ENCODE data around the gene OR52N2. TPM values are rescaled to one million over a fixed set of nuclear protein-coding genes. Genes with fewer than 3 reads are reported as not detected.

The OR52N2 gene
- total RNA-seq, 2 experiments from 2014 or later = not detected

- no peak for DNase-seq
- Mint-ChIP-seq H3K9me3 (ENCODE audit: insufficient read depth) (no peaks in the 10 kb centered on the region), H3K27me3 (ENCODE audit: low read depth) (peaks cover 7% of the 10 kb centered on the region), H3K36me3 (ENCODE audit: low read depth) (no peaks in the 10 kb centered on the region), H3K4me3 (no peak overlapping the region), H3K4me1 (ENCODE audit: low read depth) (no peaks in the 10 kb centered on the region), H3K27ac (no peak overlapping the region)
- POLR2A ChIA-PET = no interaction called here
- no peak for ATAC-seq
- CTCF ChIA-PET = no interaction called here
Observed at GRCh38 chr11:5831196-5831829, 22.6 kb downstream of the OR52N2 start.

DNA sequence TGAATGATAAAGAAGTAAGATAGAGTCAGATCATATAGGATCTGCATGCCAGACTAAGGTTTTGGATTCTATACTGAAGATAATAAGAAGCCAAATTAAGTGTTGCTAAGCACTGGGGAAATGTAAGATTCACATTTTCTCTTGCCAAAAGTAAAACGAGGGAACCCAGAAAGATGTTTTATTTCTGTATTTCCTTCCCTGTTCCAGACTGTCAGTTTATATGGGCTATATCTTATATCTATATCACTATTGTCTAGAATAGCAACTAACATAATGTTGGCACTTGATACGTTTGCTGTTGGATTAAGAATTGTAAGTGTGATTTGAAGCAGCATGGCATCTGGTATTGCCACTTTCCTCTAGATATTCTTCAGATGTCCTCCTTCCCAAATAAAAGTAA is 24.7 kb downstream of the OR52N2 start:
- no peaks in the 10 kb centered on the region for H3K36me3 Mint-ChIP-seq (ENCODE audit: low read depth)
- H3K27me3 Mint-ChIP-seq (ENCODE audit: low read depth) = peaks cover 7% of the 10 kb centered on the region
- no peaks in the 10 kb centered on the region for H3K9me3 Mint-ChIP-seq (ENCODE audit: insufficient read depth)
- no peak overlapping the region for H3K27ac Mint-ChIP-seq
- ATAC-seq (no peak), DNase-seq (no peak)
- H3K4me3 Mint-ChIP-seq = no peak overlapping the region
- no peaks in the 10 kb centered on the region for H3K4me1 Mint-ChIP-seq (ENCODE audit: low read depth)
- POLR2A ChIA-PET = no interaction called here
- CTCF ChIA-PET = no interaction called here

DNA sequence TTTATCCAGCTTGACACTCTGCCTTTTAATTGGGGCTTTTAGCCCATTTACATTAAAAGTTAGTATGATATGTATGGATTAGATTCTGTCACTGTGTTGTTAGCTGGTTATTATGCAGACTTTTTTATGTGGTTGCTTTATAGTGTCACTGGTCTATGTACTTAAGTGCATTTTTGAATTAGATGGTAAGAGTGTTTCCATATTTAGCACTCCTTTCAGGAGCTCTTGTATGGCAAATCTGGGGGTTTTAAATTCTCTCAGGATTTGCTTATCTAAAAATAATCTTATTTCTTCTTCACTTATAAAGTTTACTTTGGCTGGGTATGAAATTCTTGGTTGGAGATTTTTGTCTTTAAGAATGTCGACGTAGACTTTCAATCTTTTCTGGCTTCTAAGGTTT is 29.0 kb downstream of the OR52N2 start:
- Mint-ChIP-seq H3K4me3 (no peak overlapping the region), H3K27ac (no peak overlapping the region), H3K27me3 (ENCODE audit: low read depth) (peaks cover 4% of the 10 kb centered on the region), H3K36me3 (ENCODE audit: low read depth) (no peaks in the 10 kb centered on the region), H3K9me3 (ENCODE audit: insufficient read depth) (no peaks in the 10 kb centered on the region), H3K4me1 (ENCODE audit: low read depth) (no peaks in the 10 kb centered on the region)
- ChIA-PET POLR2A (no interaction called here), CTCF (interaction anchor here (0.7 to 1.3 kb wide), 2 partner anchors 110 to 361 kb away, joined by 3 to 4 read pairs; no protein-coding TSS in a partner anchor)
- no peak for ATAC-seq
- DNase-seq = no peak

DNA sequence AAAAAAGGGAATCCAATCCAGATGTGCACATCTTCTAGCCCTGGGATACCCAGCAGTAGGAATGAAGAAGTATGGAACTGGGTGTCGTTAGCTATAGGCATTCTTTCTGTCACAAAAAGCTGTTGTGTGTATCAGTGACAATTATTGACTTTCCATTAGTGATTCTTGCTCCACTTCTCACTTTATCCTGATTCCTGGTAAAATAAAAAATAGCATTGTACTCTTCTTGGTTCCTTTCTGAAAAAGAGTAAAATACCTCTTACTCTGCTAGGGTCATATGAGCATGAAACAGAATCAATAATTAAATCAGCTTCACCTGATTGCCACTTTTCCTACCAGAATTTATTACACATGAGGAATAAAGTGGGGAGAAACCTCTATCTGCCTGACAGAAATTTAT is 33.1 kb downstream of the OR52N2 start, which contains the start of gene OR52E6:
OR52E6 (minus strand) TSS at position 101 of the 400 bp plus-strand sequence; CDS start at position 101, 0 bp downstream.
- no peaks in the 10 kb centered on the region for H3K36me3 Mint-ChIP-seq (ENCODE audit: low read depth)
- no peaks in the 10 kb centered on the region for H3K4me1 Mint-ChIP-seq (ENCODE audit: low read depth)
- no peak for ATAC-seq
- CTCF ChIA-PET = no interaction called here
- no peaks in the 10 kb centered on the region for H3K27me3 Mint-ChIP-seq (ENCODE audit: low read depth)
- DNase-seq = no peak
- H3K4me3 Mint-ChIP-seq = no peak within 1 kb of the TSS
- POLR2A ChIA-PET = no interaction called here
- no peaks in the 10 kb centered on the region for H3K9me3 Mint-ChIP-seq (ENCODE audit: insufficient read depth)
- no peak within 1 kb of the TSS for H3K27ac Mint-ChIP-seq

DNA sequence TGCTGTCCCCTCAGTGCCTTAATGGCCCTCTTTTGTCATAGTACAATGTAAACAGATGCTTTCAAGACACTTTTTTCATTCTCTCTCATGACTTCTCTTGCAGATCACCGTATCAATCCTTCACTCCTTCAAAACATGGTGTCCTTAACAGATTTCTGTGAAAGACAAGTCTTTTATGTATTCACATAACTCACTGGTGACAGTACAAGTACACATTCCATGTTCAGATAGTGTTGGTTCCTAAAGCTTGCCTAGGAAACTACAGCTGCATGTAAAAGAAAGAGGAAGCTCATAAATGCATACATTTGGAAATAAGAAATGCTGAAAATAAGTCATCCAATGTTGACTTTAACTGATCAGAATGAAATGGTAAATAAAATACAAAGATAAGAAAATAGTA is 38.0 kb downstream of the OR52N2 start:
- no peaks in the 10 kb centered on the region for H3K27me3 Mint-ChIP-seq (ENCODE audit: low read depth)
- ChIA-PET POLR2A (no interaction called here), CTCF (no interaction called here)
- DNase-seq (no peak), ATAC-seq (no peak)
- H3K4me1 Mint-ChIP-seq (ENCODE audit: low read depth) = no peaks in the 10 kb centered on the region
- H3K27ac Mint-ChIP-seq = no peak overlapping the region
- no peaks in the 10 kb centered on the region for H3K9me3 Mint-ChIP-seq (ENCODE audit: insufficient read depth)
- no peaks in the 10 kb centered on the region for H3K36me3 Mint-ChIP-seq (ENCODE audit: low read depth)
- no peak overlapping the region for H3K4me3 Mint-ChIP-seq

DNA sequence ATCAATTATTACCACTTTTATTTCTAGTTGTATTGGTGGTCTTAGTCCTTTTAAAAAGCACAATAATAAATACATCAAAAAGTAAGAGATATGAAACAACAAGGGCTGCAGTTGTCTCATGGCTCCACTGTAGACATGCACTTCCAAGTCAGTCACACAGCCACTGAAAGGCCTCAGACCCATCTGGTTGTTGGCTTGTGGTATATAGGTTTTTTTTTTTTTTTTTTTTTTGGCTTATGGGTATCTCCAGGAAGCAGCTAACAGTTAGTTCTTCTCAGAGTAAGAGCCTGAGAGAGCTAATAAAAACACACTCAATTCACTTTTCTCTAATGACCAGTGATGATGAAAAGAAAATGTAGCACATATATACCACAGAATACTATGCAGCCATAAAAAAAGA is 39.0 kb downstream of the OR52N2 start:
- Mint-ChIP-seq H3K27me3 (ENCODE audit: low read depth) (no peaks in the 10 kb centered on the region), H3K4me3 (no peak overlapping the region), H3K4me1 (ENCODE audit: low read depth) (no peaks in the 10 kb centered on the region), H3K36me3 (ENCODE audit: low read depth) (no peaks in the 10 kb centered on the region), H3K9me3 (ENCODE audit: insufficient read depth) (no peaks in the 10 kb centered on the region), H3K27ac (no peak overlapping the region)
- ChIA-PET CTCF (no interaction called here), POLR2A (no interaction called here)
- ATAC-seq (no peak), DNase-seq (no peak)

DNA sequence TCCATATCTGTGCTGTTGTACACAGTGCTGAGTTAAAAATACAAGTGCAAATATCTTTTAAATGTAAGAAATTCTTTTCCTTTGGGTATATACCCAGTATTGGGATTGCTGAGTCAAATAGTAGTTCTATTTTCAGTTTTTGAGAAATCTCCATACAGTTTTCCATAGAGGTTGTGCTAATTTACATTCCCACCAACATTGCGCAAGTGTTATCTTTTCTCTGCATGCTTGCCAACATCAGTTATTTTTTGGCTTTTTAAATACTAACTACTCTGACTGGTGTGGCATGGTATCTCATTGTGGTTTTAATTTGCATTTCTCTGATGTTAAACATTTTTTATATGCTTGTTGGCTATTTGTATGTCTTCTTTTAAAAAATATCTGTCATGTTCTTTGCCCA is 42.3 kb downstream of the OR52N2 start:
- ChIA-PET CTCF (no interaction called here), POLR2A (no interaction called here)
- H3K4me3 Mint-ChIP-seq = no peak overlapping the region
- H3K27me3 Mint-ChIP-seq (ENCODE audit: low read depth) = peaks cover 3% of the 10 kb centered on the region
- ATAC-seq (no peak), DNase-seq (no peak)
- H3K36me3 Mint-ChIP-seq (ENCODE audit: low read depth) = no peaks in the 10 kb centered on the region
- no peaks in the 10 kb centered on the region for H3K4me1 Mint-ChIP-seq (ENCODE audit: low read depth)
- no peak overlapping the region for H3K27ac Mint-ChIP-seq
- H3K9me3 Mint-ChIP-seq (ENCODE audit: insufficient read depth) = no peaks in the 10 kb centered on the region

- H3K4me3 Mint-ChIP-seq = no peak within 1 kb of the TSS
- H3K36me3 Mint-ChIP-seq (ENCODE audit: low read depth) = no peaks in the 10 kb centered on the region
- no peak within 1 kb of the TSS for H3K27ac Mint-ChIP-seq
- ATAC-seq = no peak
- POLR2A ChIA-PET = no interaction called here
- no peaks in the 10 kb centered on the region for H3K4me1 Mint-ChIP-seq (ENCODE audit: low read depth)
- H3K9me3 Mint-ChIP-seq (ENCODE audit: insufficient read depth) = no peaks in the 10 kb centered on the region
- CTCF ChIA-PET = no interaction called here
- H3K27me3 Mint-ChIP-seq (ENCODE audit: low read depth) = peaks cover 8% of the 10 kb centered on the region
- DNase-seq = no peak
Observed at GRCh38 chr11:5857590-5857989, 48.9 kb downstream of the OR52N2 start, which contains the start of gene OR52E8. Gene OR52E8 (minus strand): TSS chr11:5857690. CDS start chr11:5857690, 0 bp downstream.

DNA sequence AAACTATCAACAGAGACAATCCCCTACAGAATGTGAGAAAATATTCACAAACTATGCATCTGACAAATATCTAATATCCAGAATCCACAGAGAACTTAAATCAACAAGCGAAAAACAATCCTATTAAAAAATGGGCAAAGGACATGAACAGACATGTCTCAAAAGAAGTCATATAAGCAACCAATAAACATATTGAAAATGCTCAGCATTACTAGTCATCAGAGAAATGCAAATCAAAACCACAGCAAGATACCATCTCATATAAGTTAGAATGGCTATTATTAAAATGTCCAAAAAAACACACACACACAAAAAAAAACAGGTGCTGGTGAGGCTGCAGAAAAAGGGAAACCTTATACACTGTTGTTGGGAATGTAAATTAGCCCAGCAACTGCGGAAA is 57.1 kb downstream of the OR52N2 start:
- H3K27me3 Mint-ChIP-seq (ENCODE audit: low read depth) = peaks cover 8% of the 10 kb centered on the region
- no peaks in the 10 kb centered on the region for H3K4me1 Mint-ChIP-seq (ENCODE audit: low read depth)
- POLR2A ChIA-PET = no interaction called here
- H3K9me3 Mint-ChIP-seq (ENCODE audit: insufficient read depth) = no peaks in the 10 kb centered on the region
- no peak overlapping the region for H3K27ac Mint-ChIP-seq
- DNase-seq = no peak
- ATAC-seq = no peak
- H3K4me3 Mint-ChIP-seq = no peak overlapping the region
- no peaks in the 10 kb centered on the region for H3K36me3 Mint-ChIP-seq (ENCODE audit: low read depth)
- CTCF ChIA-PET = no interaction called here

Other genes with a start within 250 kb of the OR52N2 start
- not detected for gene OR52B6, start 228.0 kb upstream of the OR52N2 start, total RNA-seq
- under 1 TPM; 0.47 to 0.58 TPM for gene TRIM6, start 212.3 kb upstream of the OR52N2 start, total RNA-seq
- 10 to 100 TPM; 11.9 to 12.3 TPM for gene TRIM34, start 183.9 kb upstream of the OR52N2 start, total RNA-seq
- 10 to 100 TPM; 28.1 to 33.4 TPM for gene TRIM5, start 123.8 kb upstream of the OR52N2 start, total RNA-seq
- 100 to 1,000 TPM; 228 to 242 TPM for gene TRIM22, start 119.1 kb upstream of the OR52N2 start, total RNA-seq
- under 1 TPM; 0.16 to 0.34 TPM for gene OR56B1, start 72.5 kb upstream of the OR52N2 start, total RNA-seq
- under 1 TPM; 0.63 to 0.71 TPM for gene OR52N4, start 54.7 kb upstream of the OR52N2 start, total RNA-seq
- not detected for gene OR52N5, start 25.6 kb upstream of the OR52N2 start, total RNA-seq
- not detected for gene OR52N1, start 17.7 kb upstream of the OR52N2 start, total RNA-seq
- not detected for gene OR52E6, start 33.0 kb downstream of the OR52N2 start, total RNA-seq
- gene OR52E8, start 48.8 kb downstream of the OR52N2 start, total RNA-seq = not detected
- gene OR52E4, start 71.7 kb downstream of the OR52N2 start, total RNA-seq = not detected
- not detected for gene OR52E5, start 84.3 kb downstream of the OR52N2 start, total RNA-seq
- gene OR56A3, start 133.3 kb downstream of the OR52N2 start, total RNA-seq = not detected
- not detected for gene OR56A5, start 159.6 kb downstream of the OR52N2 start, total RNA-seq
- not detected for gene OR52L1, start 178.1 kb downstream of the OR52N2 start, total RNA-seq
- not detected for gene OR56A4, start 198.0 kb downstream of the OR52N2 start, total RNA-seq
- gene OR56A1, start 221.8 kb downstream of the OR52N2 start, total RNA-seq = not detected